CD4-positive, CD25-positive, alpha-beta regulatory T cell (primary cell): ENCODE data around the gene STK32C. TPM values are rescaled to one million over a fixed set of nuclear protein-coding genes. Genes with fewer than 3 reads are reported as not detected.
A peak's percentile ranks its signal among the peaks of the same experiment; 100 is the strongest.

Source experiments
- ATAC-seq, 2 donors: fragments of 150-1000 bp; cut with Tn5 transposase; one replicate each; pipeline ENCODE4 v1.10.0; 2021; ENCODE audit warnings: low read depth in 2 of 2, moderate number of reproducible peaks in 2 of 2, moderate library complexity in 1 of 2
- DNase-seq, 3 donors: peaks; one replicate each; pipeline versions ENCODE4 v3.0.0 to v3.0.0-alpha.2; 2012 to 2022; ENCODE audit warnings: mixed read lengths in 1 of 3
- H3K27ac ChIP-seq: one replicate; pipeline ENCODE4 v1.7.0; 2013; ENCODE audit warnings: mild to moderate bottlenecking, low read length; ENCODE audit not compliant: insufficient read depth, poor library complexity, severe bottlenecking
- H3K27me3 ChIP-seq: one replicate; pipeline ENCODE4 v1.7.0; 2013; ENCODE audit warnings: low read length; ENCODE audit not compliant: control insufficient read depth, insufficient read depth
- H3K36me3 ChIP-seq: one replicate; pipeline ENCODE4 v1.7.0; 2013; ENCODE audit warnings: mild to moderate bottlenecking, low read length, moderate library complexity; ENCODE audit not compliant: control insufficient read depth, insufficient read depth
- H3K4me1 ChIP-seq: 2 replicates; pipeline ENCODE4 v1.7.0; 2013; ENCODE audit warnings: mild to moderate bottlenecking, low read length; ENCODE audit not compliant: insufficient read depth, control insufficient read depth, poor library complexity, severe bottlenecking
- H3K4me3 ChIP-seq: one replicate; pipeline ENCODE4 v1.7.0; 2013; ENCODE audit warnings: low read depth, mild to moderate bottlenecking, low read length, moderate library complexity
- H3K9me3 ChIP-seq, 2 experiments: 1 replicate in 1 of 2; 2 replicates in 1 of 2; pipeline ENCODE4 v1.7.0; 2013; ENCODE audit warnings: low read length in 2 of 2, mild to moderate bottlenecking in 1 of 2, moderate library complexity in 1 of 2; ENCODE audit not compliant: control insufficient read depth in 2 of 2
- H3K27ac Mint-ChIP-seq, 3 donors: one replicate each; pipeline ENCODE4 v1.8.0; 2020 to 2022; ENCODE audit warnings: mild to moderate bottlenecking in 3 of 3, mixed read lengths in 3 of 3, moderate library complexity in 2 of 3
- H3K27me3 Mint-ChIP-seq: one replicate; pipeline ENCODE4 v1.8.0; 2022; ENCODE audit warnings: mild to moderate bottlenecking, mixed read lengths
- H3K36me3 Mint-ChIP-seq: one replicate; pipeline ENCODE4 v1.8.0; 2020; ENCODE audit warnings: mixed read lengths
- H3K4me1 Mint-ChIP-seq, 4 donors: one replicate each; pipeline ENCODE4 v1.8.0; 2020 to 2022; ENCODE audit warnings: mixed read lengths in 4 of 4, mild to moderate bottlenecking in 1 of 4
- H3K4me3 Mint-ChIP-seq, 4 donors: one replicate each; pipeline ENCODE4 v1.8.0; 2020 to 2022; ENCODE audit warnings: mild to moderate bottlenecking in 4 of 4, mixed read lengths in 4 of 4, moderate library complexity in 3 of 4
- H3K9me3 Mint-ChIP-seq, 7 donors: one replicate each; pipeline ENCODE4 v1.8.0; 2020 to 2022; ENCODE audit warnings: mixed read lengths in 7 of 7, mild to moderate bottlenecking in 3 of 7, moderate library complexity in 2 of 7
- polyA plus RNA-seq, 4 donors: library from polyadenylated mRNA; unstranded; fragments of 300-500 nt; fragmentation: Illumina TruSeq; gene quantifications; one replicate each; pipeline ENCODE4 v1.2.3, GENCODE V29; 2021
- total RNA-seq: library from RNA; stranded (reverse); gene quantifications from one replicate; pipeline ENCODE4 v1.2.3, GENCODE V29; 2022

STK32C gene
- total and polyA plus RNA-seq, 5 donors from 2014 or later: 3.5 to 7.0 (median 6.6) TPM

DNA sequence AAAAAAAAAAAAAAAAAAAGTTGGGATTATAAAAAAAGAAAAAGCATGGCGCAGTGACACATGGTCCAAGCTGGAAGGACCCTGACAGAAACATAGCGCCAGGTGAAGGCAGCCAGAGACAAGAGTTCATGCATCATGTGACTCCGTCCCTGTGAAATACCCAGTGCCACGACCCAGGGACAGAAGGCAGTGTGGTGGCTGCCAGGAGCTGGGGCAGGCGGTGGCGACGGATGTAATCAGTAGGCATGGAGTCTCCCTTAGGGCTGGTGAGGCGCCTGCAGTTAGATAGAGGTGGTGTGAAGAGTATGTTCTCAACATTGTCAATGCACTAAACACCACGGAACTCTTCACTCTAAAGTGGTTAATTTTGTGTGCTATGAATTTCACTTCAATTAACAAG, 43.9 kb downstream of the STK32C start:
- no peaks in the 10 kb centered on the region for H3K36me3 ChIP-seq
- H3K36me3 Mint-ChIP-seq: no peaks in the 10 kb centered on the region
- H3K9me3 Mint-ChIP-seq: peaks cover 0 to 3% (median 0%) of the 10 kb centered on the region in 7 donors
- H3K4me3 Mint-ChIP-seq: no peak overlapping the region
- no peak overlapping the region for H3K4me3 ChIP-seq
- DNase-seq (no peak), ATAC-seq (no peak)
- no peaks in the 10 kb centered on the region for H3K27me3 Mint-ChIP-seq
- H3K27me3 ChIP-seq: no peaks in the 10 kb centered on the region
- peaks cover 0 to 9% (median 4%) of the 10 kb centered on the region in 4 donors for H3K4me1 Mint-ChIP-seq
- H3K4me1 ChIP-seq: no peaks in the 10 kb centered on the region
- no peaks in the 10 kb centered on the region for H3K9me3 ChIP-seq
- no peak overlapping the region for H3K27ac Mint-ChIP-seq
- no peak overlapping the region for H3K27ac ChIP-seq

GRCh38 chr10:132259702-132260482, 47.9 kb downstream of the STK32C start:
- no peak overlapping the region for H3K4me3 Mint-ChIP-seq

GRCh38 chr10:132258423-132258822, 49.3 kb downstream of the STK32C start:
- Histone ChIP-seq H3K9me3 (no peaks in the 10 kb centered on the region), H3K4me3 (no peak overlapping the region), H3K4me1 (no peaks in the 10 kb centered on the region), H3K27me3 (no peaks in the 10 kb centered on the region), H3K36me3 (no peaks in the 10 kb centered on the region), H3K27ac (no peak overlapping the region)
- Mint-ChIP-seq H3K4me3 (no peak overlapping the region), H3K27ac (no peak overlapping the region), H3K36me3 (no peaks in the 10 kb centered on the region), H3K9me3 (no peaks in the 10 kb centered on the region), H3K27me3 (no peaks in the 10 kb centered on the region), H3K4me1 (peaks cover 0 to 2% (median 0%) of the 10 kb centered on the region in 4 donors)
- ATAC-seq (no peak), DNase-seq (no peak)

More at GRCh38 chr10:132259702-132260482, 47.9 kb downstream of the STK32C start:
- no peak for ATAC-seq
- Mint-ChIP-seq H3K36me3 (no peaks in the 10 kb centered on the region), H3K4me1 (peaks cover 0 to 2% (median 0%) of the 10 kb centered on the region in 4 donors), H3K9me3 (no peaks in the 10 kb centered on the region), H3K27me3 (no peaks in the 10 kb centered on the region), H3K27ac (no peak overlapping the region)
- no peaks in the 10 kb centered on the region for H3K27me3 ChIP-seq
- H3K4me3 ChIP-seq: no peak overlapping the region
- H3K4me1 ChIP-seq: no peaks in the 10 kb centered on the region
- no peaks in the 10 kb centered on the region for H3K36me3 ChIP-seq
- no peaks in the 10 kb centered on the region for H3K9me3 ChIP-seq
- no peak for DNase-seq
- no peak overlapping the region for H3K27ac ChIP-seq

- DNase-seq (no peak), ATAC-seq (no peak)
- no peaks in the 10 kb centered on the region for H3K27me3 ChIP-seq
- H3K27me3 Mint-ChIP-seq: no peaks in the 10 kb centered on the region
- no peaks in the 10 kb centered on the region for H3K4me1 ChIP-seq
- no peak overlapping the region for H3K4me3 Mint-ChIP-seq
- H3K36me3 Mint-ChIP-seq: no peaks in the 10 kb centered on the region
- H3K4me3 ChIP-seq: no peak overlapping the region
- no peaks in the 10 kb centered on the region for H3K36me3 ChIP-seq
- peaks cover 0 to 2% (median under 1%) of the 10 kb centered on the region in 4 donors for H3K4me1 Mint-ChIP-seq
- no peak overlapping the region for H3K27ac ChIP-seq
- no peak overlapping the region for H3K27ac Mint-ChIP-seq
- no peaks in the 10 kb centered on the region for H3K9me3 Mint-ChIP-seq
- H3K9me3 ChIP-seq: no peaks in the 10 kb centered on the region
Observed at GRCh38 chr10:132257907-132258306, 49.8 kb downstream of the STK32C start.

GRCh38 chr10:132257271-132257670, 50.5 kb downstream of the STK32C start:
- Histone ChIP-seq H3K9me3 (no peaks in the 10 kb centered on the region), H3K4me1 (no peaks in the 10 kb centered on the region), H3K27ac (no peak overlapping the region), H3K27me3 (no peaks in the 10 kb centered on the region), H3K4me3 (no peak overlapping the region), H3K36me3 (no peaks in the 10 kb centered on the region)
- ATAC-seq (no peak), DNase-seq (no peak)
- no peaks in the 10 kb centered on the region for H3K9me3 Mint-ChIP-seq
- H3K4me3 Mint-ChIP-seq: no peak overlapping the region
- H3K4me1 Mint-ChIP-seq: peaks cover 0 to 2% (median under 1%) of the 10 kb centered on the region in 4 donors
- no peak overlapping the region for H3K27ac Mint-ChIP-seq
- H3K27me3 Mint-ChIP-seq: no peaks in the 10 kb centered on the region
- no peaks in the 10 kb centered on the region for H3K36me3 Mint-ChIP-seq

- Mint-ChIP-seq H3K4me3 (no peak overlapping the region), H3K9me3 (no peaks in the 10 kb centered on the region), H3K36me3 (no peaks in the 10 kb centered on the region), H3K27ac (no peak overlapping the region), H3K4me1 (peaks cover 0 to 2% (median under 1%) of the 10 kb centered on the region in 4 donors), H3K27me3 (no peaks in the 10 kb centered on the region)
- DNase-seq: no peak
- Histone ChIP-seq H3K27me3 (no peaks in the 10 kb centered on the region), H3K4me1 (no peaks in the 10 kb centered on the region), H3K4me3 (no peak overlapping the region), H3K27ac (no peak overlapping the region), H3K9me3 (no peaks in the 10 kb centered on the region), H3K36me3 (no peaks in the 10 kb centered on the region)
- no peak for ATAC-seq
Observed at GRCh38 chr10:132256866-132257265, 50.9 kb downstream of the STK32C start.

DNA sequence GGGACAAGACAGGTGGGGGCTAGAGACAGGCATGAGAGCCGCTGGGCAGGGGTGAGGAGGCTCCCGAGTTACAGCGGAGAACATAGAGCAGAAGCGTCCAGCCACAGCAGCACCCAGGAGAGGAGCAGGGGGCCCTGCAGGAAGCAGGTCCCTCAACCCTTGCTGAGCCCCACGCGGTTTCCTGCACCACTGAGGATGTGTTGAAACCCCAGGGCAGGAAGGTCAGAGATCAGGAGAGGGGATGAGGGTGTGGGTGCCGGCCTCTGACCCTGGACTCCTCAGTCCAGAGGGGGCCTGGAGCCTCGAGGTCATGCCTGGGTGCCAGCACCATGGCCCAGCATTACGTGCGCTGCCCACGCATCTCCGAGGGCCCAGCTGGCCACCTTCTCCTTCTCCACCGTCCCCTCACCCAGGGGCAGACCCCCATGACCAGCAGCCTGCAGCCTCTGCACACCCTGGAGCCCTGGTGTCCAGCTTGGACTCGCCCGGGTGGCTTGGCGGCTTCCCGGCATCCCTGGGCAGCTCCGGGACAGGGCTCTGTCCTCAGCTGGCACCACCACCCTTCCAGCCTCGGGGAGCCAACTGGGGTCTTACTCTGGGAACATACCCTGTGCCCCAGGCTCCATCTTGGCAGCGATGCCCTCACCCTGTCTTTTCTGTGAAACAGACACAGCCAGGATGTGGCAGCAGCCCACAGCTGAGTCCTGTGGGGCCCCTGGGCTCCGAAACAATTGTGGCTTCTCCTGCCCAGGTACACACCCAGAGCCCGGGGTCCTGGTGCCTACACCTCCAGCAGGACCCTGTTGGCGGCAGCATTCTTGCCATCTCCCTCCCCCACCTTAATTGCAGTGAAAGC, 52.0 kb downstream of the STK32C start:
- ATAC-seq (no peak), DNase-seq (peak in 1 of 3 donors; percentile 20)
- H3K27me3 Mint-ChIP-seq: no peaks in the 10 kb centered on the region

More for the DNA sequence above, 52.0 kb downstream of the STK32C start:
- Mint-ChIP-seq H3K9me3 (no peaks in the 10 kb centered on the region), H3K27ac (no peak overlapping the region), H3K4me3 (no peak overlapping the region), H3K4me1 (peaks cover 0 to 2% (median under 1%) of the 10 kb centered on the region in 4 donors), H3K36me3 (no peaks in the 10 kb centered on the region)
- no peaks in the 10 kb centered on the region for H3K9me3 ChIP-seq
- H3K36me3 ChIP-seq: no peaks in the 10 kb centered on the region
- no peaks in the 10 kb centered on the region for H3K4me1 ChIP-seq
- no peak overlapping the region for H3K4me3 ChIP-seq
- H3K27me3 ChIP-seq: no peaks in the 10 kb centered on the region
- H3K27ac ChIP-seq: no peak overlapping the region
